OCI-LY7 (cell line): Measurements from ENCODE around the gene GLP1R. TPM values are rescaled to one million over a fixed set of nuclear protein-coding genes. Genes with fewer than 3 reads are reported as not detected.

Source experiments
- BruUV-seq: library from RNA; stranded (reverse); fragments of 400-500 nt; replicated peaks from 2 replicates; lab custom pipeline; 2021; lab: Mats Ljungman, UMichigan
- CTCF ChIA-PET: fragments of 300-600 bp; sonication (Branson Sonifier 250); formaldehyde crosslinking; loops from one replicate; lab custom pipeline; 2022; ENCODE audit warnings: antibody characterized with exemption; ENCODE audit not compliant: unreplicated experiment; lab: Charles Lee
- POLR2A ChIA-PET: fragments of 300-600 bp; sonication (Branson Sonifier 250); formaldehyde crosslinking; loops from one replicate; lab custom pipeline; 2022; ENCODE audit warnings: antibody characterized with exemption; lab: Charles Lee
- DNase-seq: peaks from one replicate; pipeline ENCODE4 v3.0.0-alpha.2; 2015; ENCODE audit warnings: low spot score
- H2AFZ ChIP-seq: fragments of 200-600 bp; sonication (generic), shearing (Covaris generic); 2 replicates; pipeline ENCODE4 v1.6.1; 2014; ENCODE audit warnings: mild to moderate bottlenecking, antibody characterized with exemption, low read length, moderate library complexity
- H3K27ac ChIP-seq: fragments of 200-600 bp; sonication (generic); 2 replicates; pipeline ENCODE4 v1.5.1; 2014; ENCODE audit warnings: mixed run types, low read depth, mild to moderate bottlenecking, moderate library complexity, low read length, inconsistent platforms; ENCODE audit not compliant: poor library complexity, severe bottlenecking
- H3K36me3 ChIP-seq: fragments of 200-600 bp; sonication (generic); 2 replicates; pipeline ENCODE4 v1.6.1; 2014; ENCODE audit warnings: mild to moderate bottlenecking, antibody characterized with exemption, low read length, moderate library complexity, mixed read lengths; ENCODE audit not compliant: insufficient read depth
- H3K4me1 ChIP-seq: fragments of 200-600 bp; sonication (generic); 2 replicates; pipeline ENCODE4 v1.5.1; 2014; ENCODE audit warnings: mild to moderate bottlenecking, low read length; ENCODE audit not compliant: insufficient read depth, poor library complexity, severe bottlenecking
- H3K4me2 ChIP-seq: fragments of 200-600 bp; sonication (generic); 2 replicates; pipeline ENCODE4 v1.6.1; 2014; ENCODE audit warnings: mild to moderate bottlenecking, low read length
- H3K4me3 ChIP-seq: fragments of 200-600 bp; sonication (generic); 2 replicates; pipeline ENCODE4 v1.5.1; 2014; ENCODE audit warnings: mild to moderate bottlenecking, low read depth, low read length; ENCODE audit not compliant: poor library complexity, severe bottlenecking
- H3K79me2 ChIP-seq: fragments of 200-600 bp; sonication (generic); 2 replicates; pipeline ENCODE4 v1.6.1; 2016; ENCODE audit warnings: low read depth, mild to moderate bottlenecking, low read length, moderate library complexity, mixed read lengths; ENCODE audit not compliant: insufficient read depth
- H3K9me2 ChIP-seq: fragments of 200-600 bp; sonication (generic); 2 replicates; pipeline ENCODE4 v1.6.1; 2016; ENCODE audit warnings: mild to moderate bottlenecking, low read length, mixed read lengths; ENCODE audit not compliant: insufficient read depth
- H3K9me3 ChIP-seq: fragments of 200-600 bp; sonication (generic); 2 replicates; pipeline ENCODE4 v1.6.1; 2014; ENCODE audit warnings: mild to moderate bottlenecking, mixed run types, low read length, mixed read lengths
- H4K20me1 ChIP-seq: fragments of 200-600 bp; sonication (generic); 2 replicates; pipeline ENCODE4 v1.6.1; 2014; ENCODE audit warnings: mild to moderate bottlenecking, antibody characterized with exemption, low read length, moderate library complexity, mixed read lengths; ENCODE audit not compliant: insufficient read depth
- CTCF ChIP-seq: fragments of 200-600 bp; sonication (generic); conservative IDR thresholded peaks from 2 replicates; pipeline ENCODE4 v1.5.1; 2014; ENCODE audit warnings: mild to moderate bottlenecking, antibody characterized with exemption, low read length, moderate library complexity, mixed read lengths
- EZH2phosphoT487 ChIP-seq: fragments of 200-600 bp; sonication (generic); IDR thresholded peaks from 2 replicates; pipeline ENCODE4 v1.6.1; 2018; ENCODE audit warnings: low read depth, borderline replicate concordance, mild to moderate bottlenecking, mixed run types, antibody characterized with exemption, low read length, moderate library complexity, mixed read lengths
- intact Hi-C: fragments of 100-400 bp; cut with micrococcal nuclease; formaldehyde crosslinking; loops from one replicate; pipeline ENCODE4 v1.10.0; 2022; ENCODE audit not compliant: unreplicated experiment
- total RNA-seq, 2 experiments: library from RNA; depleted of rRNA in 1 of 2; stranded (reverse); fragments of >200 nt in 1 of 2; shearing (Covaris generic) in 1 of 2; gene quantifications; 2 replicates each; pipeline ENCODE4 v1.2.3, GENCODE V29; 2014 to 2022

GLP1R gene
- total RNA-seq, 2 experiments from 2014 or later: not detected

DNA sequence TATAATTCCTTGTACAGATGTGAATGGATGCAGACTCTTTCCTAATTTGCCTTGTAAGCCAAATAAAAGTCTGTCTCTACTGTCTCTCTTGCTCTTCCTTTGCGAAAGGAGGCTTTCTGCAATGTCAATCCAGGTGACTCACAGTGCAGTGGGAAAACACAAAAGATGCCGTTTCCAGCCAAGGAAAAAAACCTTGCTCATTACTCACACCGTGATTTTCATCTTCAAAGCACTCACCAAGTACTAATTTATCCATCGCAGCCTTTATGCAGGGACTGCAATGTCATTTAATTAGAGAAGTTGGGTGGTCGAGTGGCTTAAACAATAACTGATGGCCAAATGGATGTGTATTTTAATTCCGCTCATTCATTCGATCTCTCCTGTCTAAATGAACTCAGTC is 42.6 kb downstream of the GLP1R start:
- H3K4me2 ChIP-seq: no peak overlapping the region
- H3K4me1 ChIP-seq: no peaks in the 10 kb centered on the region
- no peaks in the 10 kb centered on the region for H3K36me3 ChIP-seq
- ChIA-PET CTCF (no interaction called here), POLR2A (interaction anchor here (0.7 kb wide), 1 partner anchor 1280 kb away, joined by 3 read pairs; no protein-coding TSS in a partner anchor)
- no TSS peak for BruUV-seq
- TF ChIP-seq EZH2phosphoT487 (no peak), CTCF (no peak)
- H3K27ac ChIP-seq: no peak overlapping the region
- no peaks in the 10 kb centered on the region for H3K9me3 ChIP-seq
- no peak overlapping the region for H3K4me3 ChIP-seq
- no peak overlapping the region for H2AFZ ChIP-seq
- no peaks in the 10 kb centered on the region for H4K20me1 ChIP-seq
- no peaks in the 10 kb centered on the region for H3K9me2 ChIP-seq
- intact Hi-C loops: no loop called here
- no peaks in the 10 kb centered on the region for H3K79me2 ChIP-seq
- DNase-seq: no peak

GRCh38 chr6:39092124-39092523 is 43.5 kb downstream of the GLP1R start:
- DNase-seq: no peak
- CTCF ChIA-PET: no interaction called here
- Histone ChIP-seq H3K4me3 (no peak overlapping the region), H3K27ac (no peak overlapping the region), H3K9me3 (no peaks in the 10 kb centered on the region), H3K9me2 (no peaks in the 10 kb centered on the region), H3K4me2 (no peak overlapping the region), H3K4me1 (no peaks in the 10 kb centered on the region), H3K79me2 (no peaks in the 10 kb centered on the region), H2AFZ (no peak overlapping the region), H3K36me3 (no peaks in the 10 kb centered on the region), H4K20me1 (no peaks in the 10 kb centered on the region)
- BruUV-seq: no TSS peak
- intact Hi-C loops: no loop called here
- no peak for TF ChIP-seq EZH2phosphoT487
- TF ChIP-seq CTCF: no peak; the same call in 1 of the 2 replicates
- POLR2A ChIA-PET: interaction anchor here (0.7 kb wide), 1 partner anchor 1279 kb away, joined by 3 read pairs; no protein-coding TSS in a partner anchor

DNA sequence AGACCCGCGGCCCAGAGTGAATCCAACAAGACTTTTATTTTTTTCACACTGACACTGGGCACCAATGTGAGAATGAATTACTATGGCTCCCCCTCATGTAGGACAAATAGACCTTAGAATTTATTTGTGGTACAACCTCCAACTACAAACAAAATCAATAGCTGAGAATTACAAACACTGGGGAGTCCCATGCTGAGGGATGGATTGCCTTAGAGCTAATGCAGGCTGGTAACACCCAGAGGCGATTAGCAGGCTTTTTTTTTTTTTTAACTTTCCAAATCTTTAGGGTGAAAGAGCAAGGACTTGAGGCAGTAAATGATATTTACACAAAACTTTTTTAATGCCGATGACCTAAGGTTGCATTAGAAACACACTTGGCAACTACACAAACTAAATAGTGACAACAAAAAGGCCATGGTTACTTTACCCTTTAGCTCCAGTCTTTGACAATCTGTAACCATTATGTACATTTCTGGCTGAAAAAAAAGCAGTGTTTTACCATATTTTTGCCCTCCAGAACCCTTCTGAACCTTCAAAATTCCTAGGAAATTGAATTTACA is 44.6 kb downstream of the GLP1R start:
- POLR2A ChIA-PET: interaction anchor here (0.5 to 0.7 kb wide), 3 partner anchors 10 to 25 kb away, joined by 3 to 4 read pairs (median 3); partner anchors contain the start of gene SAYSD1

More for the DNA sequence above, 44.6 kb downstream of the GLP1R start:
- H3K36me3 ChIP-seq: no peaks in the 10 kb centered on the region
- no peak overlapping the region for H3K27ac ChIP-seq
- DNase-seq: no peak
- CTCF ChIA-PET: no interaction called here
- no TSS peak for BruUV-seq
- H2AFZ ChIP-seq: no peak overlapping the region
- no peaks in the 10 kb centered on the region for H3K4me1 ChIP-seq
- TF ChIP-seq CTCF: no peak
- TF ChIP-seq EZH2phosphoT487: no peak
- H3K9me3 ChIP-seq: no peaks in the 10 kb centered on the region
- no peaks in the 10 kb centered on the region for H3K79me2 ChIP-seq
- no peak overlapping the region for H3K4me3 ChIP-seq
- intact Hi-C loops: no loop called here
- H4K20me1 ChIP-seq: no peaks in the 10 kb centered on the region
- no peak overlapping the region for H3K4me2 ChIP-seq
- H3K9me2 ChIP-seq: no peaks in the 10 kb centered on the region
